H7 (cell line): Measurements from ENCODE around the gene TMEM163. TPM values are rescaled to one million over a fixed set of nuclear protein-coding genes. Genes with fewer than 3 reads are reported as not detected.

ENCODE experiments used
- DNase-seq: peaks from one replicate; pipeline ENCODE4 v3.0.0; 2012
- H3K27me3 ChIP-seq: 2 replicates; pipeline ENCODE4 v1.6.0; 2011; ENCODE audit warnings: mild to moderate bottlenecking, low read length; ENCODE audit not compliant: control insufficient read depth, insufficient read depth
- H3K36me3 ChIP-seq: replicated peaks from 2 replicates; pipeline ENCODE4 v1.5.1; 2011; ENCODE audit warnings: low read length; ENCODE audit not compliant: control insufficient read depth, insufficient read depth
- H3K4me3 ChIP-seq: 2 replicates; pipeline ENCODE4 v1.5.1; 2011; ENCODE audit warnings: low read depth, mild to moderate bottlenecking, control low read depth, low read length, moderate library complexity; ENCODE audit not compliant: insufficient read depth
- total RNA-seq: library from RNA; depleted of rRNA; stranded (reverse); fragments of >200 nt; shearing (Covaris generic); gene quantifications from 2 replicates; pipeline ENCODE4 v1.2.3, GENCODE V29; 2014; rRNA removed

The TMEM163 gene
- total RNA-seq, 1 experiment from 2014 or later, result 0.14 TPM

DNA sequence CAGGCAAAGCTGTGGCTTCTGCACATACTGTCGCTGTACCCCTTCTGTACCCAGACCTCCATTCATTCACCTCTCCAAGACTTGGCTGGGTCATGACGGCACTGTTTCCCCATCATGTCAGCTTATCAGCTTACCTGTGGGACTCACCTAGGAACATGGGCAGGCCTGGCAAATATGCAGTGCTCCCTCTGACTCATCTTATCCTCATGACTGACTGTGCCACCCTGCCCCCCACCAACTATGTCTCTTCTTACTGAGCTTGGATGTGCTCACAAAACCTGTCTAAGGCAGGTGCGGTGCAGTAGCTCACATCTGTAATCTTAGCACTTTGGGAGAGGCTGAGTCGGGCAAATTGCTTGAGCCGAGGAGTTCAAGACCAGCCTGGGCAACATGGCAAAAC, 312.5 kb downstream of the TMEM163 start:
- Histone ChIP-seq H3K36me3 (no peaks in the 10 kb centered on the region), H3K27me3 (no peaks in the 10 kb centered on the region), H3K4me3 (no peak overlapping the region)
- no peak for DNase-seq

Other genes with a start within 250 kb of the TMEM163 start
- not detected in 2 replicates for gene ACMSD, start 119.6 kb upstream of the TMEM163 start, total RNA-seq
- 30.1 and 33.7 TPM in 2 replicates for gene CCNT2, start 199.8 kb upstream of the TMEM163 start, total RNA-seq